Measurements from ENCODE around the gene TCERG1L. TPM values are rescaled to one million over a fixed set of nuclear protein-coding genes. Genes with fewer than 3 reads are reported as not detected.

TCERG1L gene
- total RNA-seq, 6 experiments from 2014 or later, result not detected

- intact Hi-C loops (cut with DNase I), result no loop called here
- Histone ChIP-seq H3K9me3 (no peaks in the 10 kb centered on the region), H3K27ac (no peak overlapping the region), H3K36me3 (no peaks in the 10 kb centered on the region), H3K4me3 (no peak overlapping the region), H3K4me1 (no peaks in the 10 kb centered on the region), H3K27me3 (no peaks in the 10 kb centered on the region)
- TF ChIP-seq POLR2A (IDR thresholded peaks at IDR 0.05) (no peak), CTCF (IDR thresholded peaks at IDR 0.05) (no peak)
- ATAC-seq, result no peak
- 70% methylated on average over 3 of the region's 6 CpGs for WGBS (ENCODE audit: insufficient coverage, low coverage, low lambda C conversion rate, missing lambda C conversion rate)
- DNase-seq, result no peak
Observed at GRCh38 chr10:131077031-131077430, 234.5 kb downstream of the TCERG1L start.

GRCh38 chr10:131076356-131076755 is 235.2 kb downstream of the TCERG1L start:
- no peaks in the 10 kb centered on the region for H3K4me1 ChIP-seq
- 69% methylated on average over 3 of the region's 8 CpGs for WGBS (ENCODE audit: insufficient coverage, low coverage, low lambda C conversion rate, missing lambda C conversion rate)
- H3K4me3 ChIP-seq, result no peak overlapping the region
- ATAC-seq (no peak), DNase-seq (no peak)
- no peak overlapping the region for H3K27ac ChIP-seq
- intact Hi-C loops (cut with DNase I), result no loop called here
- no peak for TF ChIP-seq CTCF (IDR thresholded peaks at IDR 0.05)
- no peak for TF ChIP-seq POLR2A (IDR thresholded peaks at IDR 0.05)
- H3K36me3 ChIP-seq, result no peaks in the 10 kb centered on the region
- H3K27me3 ChIP-seq, result no peaks in the 10 kb centered on the region
- H3K9me3 ChIP-seq, result no peaks in the 10 kb centered on the region

- Histone ChIP-seq H3K4me1 (no peaks in the 10 kb centered on the region), H3K4me3 (no peak overlapping the region), H3K9me3 (no peaks in the 10 kb centered on the region), H3K36me3 (no peaks in the 10 kb centered on the region), H3K27ac (no peak overlapping the region), H3K27me3 (no peaks in the 10 kb centered on the region)
- intact Hi-C loops (cut with DNase I), result no loop called here
- WGBS (ENCODE audit: insufficient coverage, low coverage, low lambda C conversion rate, missing lambda C conversion rate), result no CpG with 5 or more reads among the region's 27 CpGs
- DNase-seq, result no peak
- TF ChIP-seq POLR2A (IDR thresholded peaks at IDR 0.05) (no peak), CTCF (IDR thresholded peaks at IDR 0.05) (no peak)
- no peak for ATAC-seq
Observed at GRCh38 chr10:131075218-131075770, 236.2 kb downstream of the TCERG1L start.

DNA sequence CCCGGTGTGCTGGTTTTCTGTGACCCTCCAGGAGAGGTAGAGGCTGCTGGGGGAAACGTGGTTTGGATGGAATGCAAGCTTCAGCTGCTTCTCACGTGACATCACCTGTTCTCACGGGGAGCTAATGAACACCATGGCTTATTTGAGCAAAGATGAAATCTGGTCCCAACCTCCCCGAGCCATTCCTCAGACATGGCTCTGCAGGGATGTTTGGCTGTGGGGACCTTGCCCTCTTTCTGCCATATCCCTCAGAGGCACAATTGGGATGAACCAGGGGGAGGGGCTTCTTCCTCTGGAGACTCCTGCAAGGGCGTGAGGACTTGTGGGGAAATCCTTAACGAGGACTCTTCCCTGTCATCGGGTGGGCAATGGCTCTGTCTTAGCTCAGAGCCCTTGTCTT is 236.8 kb downstream of the TCERG1L start:
- Histone ChIP-seq H3K36me3 (no peaks in the 10 kb centered on the region), H3K27ac (no peak overlapping the region), H3K4me1 (no peaks in the 10 kb centered on the region), H3K27me3 (no peaks in the 10 kb centered on the region), H3K9me3 (no peaks in the 10 kb centered on the region), H3K4me3 (no peak overlapping the region)
- TF ChIP-seq CTCF (IDR thresholded peaks at IDR 0.05) (no peak), POLR2A (IDR thresholded peaks at IDR 0.05) (no peak)
- 45% methylated on average over 4 of the region's 8 CpGs for WGBS (ENCODE audit: insufficient coverage, low coverage, low lambda C conversion rate, missing lambda C conversion rate)
- intact Hi-C loops (cut with DNase I), result no loop called here
- DNase-seq (no peak), ATAC-seq (no peak)
